Transverse colon (tissue), 4 donors: ENCODE data around the gene ZNF462.

Source experiments
- EP300 ChIP-seq: sonication (generic); formaldehyde crosslinking; IDR thresholded peaks from one replicate; pipeline ENCODE4 v1.6.1; 2017; ENCODE audit warnings: antibody characterized with exemption, low read depth
- POLR2A ChIP-seq: fragments of 450-650 bp; IDR thresholded peaks from one replicate; pipeline ENCODE4 v1.6.1; 2016; ENCODE audit warnings: antibody characterized with exemption, mild to moderate bottlenecking, moderate library complexity
- POLR2AphosphoS5 ChIP-seq, 3 donors: sonication (generic); formaldehyde crosslinking; IDR thresholded peaks; one replicate each; pipeline ENCODE4 v1.6.1; 2016; ENCODE audit warnings: antibody characterized with exemption in 3 of 3
- TF ChIP-seq, protein P1 (sequence below), 5 experiments: fragments of 200-600 bp in 3 of 5; fragments of 450-650 bp in 2 of 5; sonication (generic) in 3 of 5; IDR thresholded peaks; 1 replicate in 2 of 5; 2 replicates in 3 of 5; pipeline ENCODE4 v1.5.1; 2016 to 2017; ENCODE audit warnings: antibody characterized with exemption in 5 of 5, inconsistent platforms in 3 of 5, mild to moderate bottlenecking in 2 of 5, moderate library complexity in 1 of 5

- TF ChIP-seq, protein P1, sequence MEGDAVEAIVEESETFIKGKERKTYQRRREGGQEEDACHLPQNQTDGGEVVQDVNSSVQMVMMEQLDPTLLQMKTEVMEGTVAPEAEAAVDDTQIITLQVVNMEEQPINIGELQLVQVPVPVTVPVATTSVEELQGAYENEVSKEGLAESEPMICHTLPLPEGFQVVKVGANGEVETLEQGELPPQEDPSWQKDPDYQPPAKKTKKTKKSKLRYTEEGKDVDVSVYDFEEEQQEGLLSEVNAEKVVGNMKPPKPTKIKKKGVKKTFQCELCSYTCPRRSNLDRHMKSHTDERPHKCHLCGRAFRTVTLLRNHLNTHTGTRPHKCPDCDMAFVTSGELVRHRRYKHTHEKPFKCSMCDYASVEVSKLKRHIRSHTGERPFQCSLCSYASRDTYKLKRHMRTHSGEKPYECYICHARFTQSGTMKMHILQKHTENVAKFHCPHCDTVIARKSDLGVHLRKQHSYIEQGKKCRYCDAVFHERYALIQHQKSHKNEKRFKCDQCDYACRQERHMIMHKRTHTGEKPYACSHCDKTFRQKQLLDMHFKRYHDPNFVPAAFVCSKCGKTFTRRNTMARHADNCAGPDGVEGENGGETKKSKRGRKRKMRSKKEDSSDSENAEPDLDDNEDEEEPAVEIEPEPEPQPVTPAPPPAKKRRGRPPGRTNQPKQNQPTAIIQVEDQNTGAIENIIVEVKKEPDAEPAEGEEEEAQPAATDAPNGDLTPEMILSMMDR (IDR thresholded peaks at IDR 0.05) = no peak
- TF ChIP-seq POLR2AphosphoS5 (IDR thresholded peaks at IDR 0.05) (no peak), POLR2A (no peak), EP300 (no peak)
Observed at GRCh38 chr9:107008011-107008410, 145.0 kb downstream of the ZNF462 start.
